ENCODE data around the gene LAIR2.
"Not testable (repeated sequence)": the region's sequence is repeated elsewhere in the genome, so short reads cannot be mapped to it uniquely, and the experiment has no call there.

LAIR2 gene

DNA sequence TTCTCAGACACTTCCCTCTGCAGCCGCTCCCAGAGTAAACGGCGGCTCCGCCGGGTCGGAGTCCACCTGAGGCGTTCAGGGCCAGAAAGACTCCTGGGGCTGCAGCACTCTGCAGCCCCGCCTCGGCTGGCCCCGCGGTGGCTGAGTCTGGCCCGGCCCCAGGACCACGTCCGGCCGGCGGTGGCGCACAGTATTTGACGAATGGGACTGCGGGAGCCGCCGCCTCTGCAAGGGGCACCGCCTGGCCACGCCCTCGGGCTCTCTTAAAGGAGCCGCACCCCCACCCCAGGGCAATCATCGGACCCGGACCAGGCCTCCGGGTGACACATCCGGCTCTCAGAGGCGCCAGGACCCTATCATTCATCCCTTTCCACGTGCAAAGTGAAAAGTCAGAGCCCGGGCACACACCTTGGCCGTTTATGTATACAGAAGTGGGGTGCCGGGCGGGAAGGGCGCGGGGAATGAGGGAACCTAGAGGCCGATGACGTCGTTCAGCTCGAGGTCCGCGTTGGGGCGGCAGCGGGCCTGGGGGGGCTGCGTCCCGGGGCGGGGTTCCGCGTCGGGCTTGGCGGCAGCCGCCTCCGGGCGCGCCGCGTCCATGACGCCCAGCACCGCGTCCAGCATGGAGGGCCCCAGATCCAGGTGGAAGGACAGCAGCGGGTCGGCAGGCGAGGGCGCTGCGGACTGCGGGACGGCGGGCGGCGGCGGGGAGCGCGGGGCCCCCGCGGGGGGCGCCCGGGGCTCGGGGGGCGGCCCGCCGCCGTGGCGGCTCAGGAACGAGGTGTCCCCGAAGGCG lies 37.8 kb upstream of the LAIR2 start:
- peak; percentile 82 for DNase-seq (ENCODE audit: low spot score)

DNA sequence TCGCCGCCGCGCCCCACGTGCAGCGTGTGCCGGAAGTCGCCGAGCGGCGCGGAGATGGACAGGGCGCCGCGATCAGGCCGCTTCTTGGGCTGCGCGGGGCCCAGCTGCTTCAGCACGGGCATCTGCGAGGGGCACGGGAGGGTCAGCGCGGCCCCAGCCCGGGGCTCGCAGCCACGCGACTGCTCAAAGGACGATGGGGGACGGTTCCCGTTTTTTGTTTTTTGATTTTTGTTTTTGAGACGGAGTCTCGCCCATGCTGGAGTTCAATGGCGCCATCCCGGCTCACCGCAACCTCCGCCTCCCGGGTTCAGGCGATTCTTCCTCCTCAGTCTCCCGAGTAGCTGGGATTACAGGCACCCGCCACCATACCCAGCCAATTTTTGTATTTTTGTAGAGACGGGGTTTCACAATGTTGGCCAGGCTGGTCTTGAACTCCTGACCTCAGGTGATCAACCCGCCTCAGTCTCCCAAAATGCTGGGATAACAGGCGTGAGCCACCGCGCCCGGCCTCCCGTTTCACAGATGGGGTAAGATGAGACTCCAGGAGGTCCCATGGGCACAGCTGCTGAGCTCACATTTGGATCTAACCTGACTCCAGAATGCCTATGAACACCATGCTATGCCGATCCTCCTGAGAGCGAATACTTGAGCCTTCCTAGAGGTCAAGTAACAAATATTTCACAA lies 37.1 kb upstream of the LAIR2 start:
- no peak for DNase-seq (ENCODE audit: low spot score)

- DNase-seq (ENCODE audit: low spot score) = not testable (repeated sequence)
Measured at GRCh38 chr19:54466110-54466480, 36.5 kb upstream of the LAIR2 start.

- no peak for DNase-seq (ENCODE audit: low spot score)
Measured at GRCh38 chr19:54469496-54469934, 33.1 kb upstream of the LAIR2 start.

- DNase-seq (ENCODE audit: low spot score) = no peak
Measured at GRCh38 chr19:54470276-54470887, 32.2 kb upstream of the LAIR2 start.

DNA sequence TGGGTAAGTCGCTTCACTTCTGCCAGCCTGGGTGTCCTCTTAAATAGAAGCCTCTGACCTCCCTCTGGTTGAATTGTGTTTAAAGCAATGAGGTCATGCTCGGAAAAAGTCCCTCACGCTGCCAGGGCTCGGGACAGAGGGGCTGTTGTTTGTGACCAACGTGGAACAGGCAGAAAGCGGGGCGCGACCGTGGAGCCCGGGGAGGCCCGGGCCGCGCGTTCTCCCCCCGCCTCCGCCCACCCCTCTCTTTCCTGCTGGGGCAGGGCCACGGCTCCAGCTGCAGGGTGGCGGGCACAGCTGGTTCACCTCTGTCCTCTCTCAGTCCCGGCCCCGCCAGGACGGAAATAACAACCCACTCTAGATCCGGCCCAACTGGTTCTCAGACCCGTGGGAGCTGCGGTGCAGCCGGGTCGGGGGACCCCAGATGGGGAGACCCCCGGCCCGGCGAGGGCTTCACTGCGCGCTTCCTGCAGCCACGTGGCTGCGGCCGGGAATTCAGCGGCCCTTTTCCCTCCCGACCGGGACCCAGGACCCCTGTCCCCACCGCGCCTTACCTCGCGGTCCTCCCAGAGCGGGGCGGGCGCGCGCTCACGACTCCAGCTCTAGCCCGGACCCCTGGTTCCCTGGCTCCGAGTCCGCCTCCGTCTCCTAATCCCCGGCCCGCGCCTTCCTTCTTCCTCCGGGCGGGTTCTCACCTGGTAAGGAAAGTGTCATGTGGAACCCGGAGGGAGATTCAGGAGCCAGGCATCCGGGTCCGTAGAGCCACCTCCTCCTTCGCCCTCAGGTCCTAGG lies 31.4 kb upstream of the LAIR2 start:
- DNase-seq (ENCODE audit: low spot score) = peak; percentile 75

GRCh38 chr19:54473071-54473891 lies 29.4 kb upstream of the LAIR2 start, which contains the start of gene CDC42EP5:
TSS of gene CDC42EP5 (minus strand) at chr19:54473296. CDS start at chr19:54465547, 7,749 bp downstream.
- DNase-seq (ENCODE audit: low spot score) = no peak

GRCh38 chr19:54473892-54474372 lies 28.7 kb upstream of the LAIR2 start:
- no peak for DNase-seq (ENCODE audit: low spot score)

- no peak for DNase-seq (ENCODE audit: low spot score)
Measured at GRCh38 chr19:54475706-54476105, 26.9 kb upstream of the LAIR2 start.

- DNase-seq (ENCODE audit: low spot score) = no peak
Measured at GRCh38 chr19:54477650-54478049, 25.0 kb upstream of the LAIR2 start.

GRCh38 chr19:54478677-54479266 lies 23.9 kb upstream of the LAIR2 start:
- peak; percentile 35 for DNase-seq (ENCODE audit: low spot score)

GRCh38 chr19:54480051-54480450 lies 22.6 kb upstream of the LAIR2 start:
- no peak for DNase-seq (ENCODE audit: low spot score)

DNA sequence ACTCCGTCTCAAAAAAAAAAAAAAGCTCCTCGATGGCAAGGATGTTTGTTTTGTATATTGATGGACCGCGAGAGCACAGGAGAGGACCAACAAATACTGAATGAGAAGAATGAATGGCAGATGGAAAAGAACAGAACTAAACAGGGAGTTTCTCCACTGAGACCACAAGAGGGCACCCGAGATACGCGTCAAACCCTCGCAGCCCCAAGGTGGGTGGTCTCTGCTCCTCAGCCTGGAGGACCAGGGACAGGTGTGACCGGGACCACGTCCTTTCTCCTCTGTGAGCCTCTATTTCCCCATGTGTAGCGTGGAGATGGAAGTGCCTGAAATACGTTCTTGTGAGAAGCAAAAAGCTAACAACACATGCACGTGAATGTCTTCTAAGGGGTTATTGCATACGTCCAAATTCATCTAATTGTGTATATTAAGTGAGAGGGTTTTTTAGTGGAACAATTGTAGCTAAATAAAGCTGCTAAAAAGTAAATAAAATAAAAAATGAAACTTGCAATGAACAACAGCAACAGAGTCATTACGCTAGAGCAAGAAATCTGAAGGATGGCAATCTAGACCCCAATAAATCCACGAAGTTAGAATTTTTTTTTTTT lies 21.2 kb upstream of the LAIR2 start:
- peak; percentile 48 for DNase-seq (ENCODE audit: low spot score)

GRCh38 chr19:54482889-54483288 lies 19.7 kb upstream of the LAIR2 start:
- DNase-seq (ENCODE audit: low spot score) = no peak

GRCh38 chr19:54484451-54484850 lies 18.2 kb upstream of the LAIR2 start:
- no peak for DNase-seq (ENCODE audit: low spot score)

GRCh38 chr19:54485851-54486250 lies 16.8 kb upstream of the LAIR2 start:
- DNase-seq (ENCODE audit: low spot score) = no peak

- no peak for DNase-seq (ENCODE audit: low spot score)
Measured at GRCh38 chr19:54489341-54489740, 13.3 kb upstream of the LAIR2 start.

GRCh38 chr19:54489766-54490165 lies 12.9 kb upstream of the LAIR2 start:
- no peak for DNase-seq (ENCODE audit: low spot score)

DNA sequence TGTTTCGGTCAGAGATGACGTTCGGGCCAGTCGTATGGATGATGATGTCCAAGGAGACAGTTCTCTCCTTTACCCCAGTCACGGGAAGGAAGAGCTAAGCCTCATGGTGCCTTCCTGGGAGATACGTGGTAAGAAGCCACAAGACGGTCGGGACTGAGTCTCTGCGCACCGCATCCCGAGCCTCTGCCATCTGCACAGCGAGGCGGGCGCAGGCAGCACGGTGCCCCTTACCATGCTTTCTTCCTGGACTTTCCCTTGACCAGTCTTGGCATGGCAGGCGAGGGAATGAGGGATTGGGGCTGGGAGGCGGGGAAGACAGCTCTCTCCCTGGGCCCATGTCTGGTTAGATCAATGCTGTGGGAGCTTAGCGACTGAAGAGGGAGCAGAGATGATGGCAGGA lies 10.1 kb upstream of the LAIR2 start:
- no peak for DNase-seq (ENCODE audit: low spot score)

GRCh38 chr19:54493056-54493455 lies 9.6 kb upstream of the LAIR2 start:
- not testable (repeated sequence) for DNase-seq (ENCODE audit: low spot score)

Measured in pons (tissue), 1 donor.